ENCODE data around the gene ADAMTS3.

ADAMTS3 gene

DNA sequence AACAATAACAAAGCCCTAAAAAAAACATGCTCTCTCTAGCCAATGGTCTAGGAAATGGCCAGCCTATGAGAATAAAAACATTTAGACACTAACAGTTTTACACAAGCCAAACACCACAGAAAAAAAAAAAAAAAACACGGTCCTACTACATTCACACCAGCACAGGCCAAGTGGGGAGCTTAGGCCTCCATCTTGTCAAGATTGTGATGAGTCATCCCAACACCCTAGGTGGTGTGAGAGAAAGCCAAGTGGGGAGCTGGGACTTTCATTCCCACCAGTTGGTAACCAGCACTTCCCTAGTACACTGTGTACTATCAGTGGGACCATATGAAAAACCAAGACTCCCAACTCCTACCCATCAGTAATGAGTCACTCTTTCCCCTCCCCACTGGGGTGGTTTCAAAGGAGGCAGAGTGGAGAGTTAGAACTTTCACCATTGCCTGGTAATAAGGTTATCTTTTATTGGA is 95.6 kb downstream of the ADAMTS3 start:
- TF ChIP-seq, protein P1, sequence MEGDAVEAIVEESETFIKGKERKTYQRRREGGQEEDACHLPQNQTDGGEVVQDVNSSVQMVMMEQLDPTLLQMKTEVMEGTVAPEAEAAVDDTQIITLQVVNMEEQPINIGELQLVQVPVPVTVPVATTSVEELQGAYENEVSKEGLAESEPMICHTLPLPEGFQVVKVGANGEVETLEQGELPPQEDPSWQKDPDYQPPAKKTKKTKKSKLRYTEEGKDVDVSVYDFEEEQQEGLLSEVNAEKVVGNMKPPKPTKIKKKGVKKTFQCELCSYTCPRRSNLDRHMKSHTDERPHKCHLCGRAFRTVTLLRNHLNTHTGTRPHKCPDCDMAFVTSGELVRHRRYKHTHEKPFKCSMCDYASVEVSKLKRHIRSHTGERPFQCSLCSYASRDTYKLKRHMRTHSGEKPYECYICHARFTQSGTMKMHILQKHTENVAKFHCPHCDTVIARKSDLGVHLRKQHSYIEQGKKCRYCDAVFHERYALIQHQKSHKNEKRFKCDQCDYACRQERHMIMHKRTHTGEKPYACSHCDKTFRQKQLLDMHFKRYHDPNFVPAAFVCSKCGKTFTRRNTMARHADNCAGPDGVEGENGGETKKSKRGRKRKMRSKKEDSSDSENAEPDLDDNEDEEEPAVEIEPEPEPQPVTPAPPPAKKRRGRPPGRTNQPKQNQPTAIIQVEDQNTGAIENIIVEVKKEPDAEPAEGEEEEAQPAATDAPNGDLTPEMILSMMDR (conservative IDR thresholded peaks at IDR 0.05; ENCODE audit: low read depth, low read length), result no peak
- no peak for DNase-seq (ENCODE audit: low read depth)
- no peak overlapping the region for H3K4me3 ChIP-seq (ENCODE audit: low read length)

- TF ChIP-seq, protein P1 (conservative IDR thresholded peaks at IDR 0.05; ENCODE audit: low read depth, low read length), result no peak
- H3K4me3 ChIP-seq (ENCODE audit: low read length), result no peak overlapping the region
- no peak for DNase-seq (ENCODE audit: low read depth)
These were observed 97.2 kb downstream of the ADAMTS3 start for GRCh38 chr4:72471816-72472215.

DNA sequence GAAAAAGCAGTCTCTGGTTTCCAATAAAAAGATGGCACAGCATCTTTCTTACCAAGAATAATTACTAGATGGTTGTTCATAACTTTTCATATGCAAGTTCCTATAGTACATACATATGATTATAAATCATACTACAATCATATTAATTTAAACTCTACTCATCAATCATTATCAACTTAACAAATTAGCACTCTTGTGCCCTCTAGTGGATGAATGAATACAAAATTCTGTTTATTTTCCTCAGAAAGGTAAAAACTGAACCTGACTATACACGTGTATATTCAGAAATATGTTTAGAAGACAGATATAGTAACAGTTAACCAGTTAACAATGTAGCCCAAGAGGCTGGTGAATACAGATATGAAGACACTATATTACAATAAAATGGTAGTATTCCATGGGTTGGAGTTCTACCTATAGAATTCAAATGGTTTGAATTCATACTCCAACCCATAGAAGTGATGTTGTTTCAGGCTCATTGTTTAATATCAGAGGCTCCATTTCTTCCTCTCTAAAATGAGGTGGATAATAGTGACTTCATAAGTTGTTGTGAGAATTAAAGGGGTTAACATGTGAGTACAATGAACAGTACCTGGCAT is 100.0 kb downstream of the ADAMTS3 start:
- DNase-seq (ENCODE audit: low read depth), result no peak
- no peak overlapping the region for H3K4me3 ChIP-seq (ENCODE audit: low read length)
- TF ChIP-seq, protein P1 (conservative IDR thresholded peaks at IDR 0.05; ENCODE audit: low read depth, low read length), result peak; percentile 31

- DNase-seq (ENCODE audit: low read depth), result no peak
- H3K4me3 ChIP-seq (ENCODE audit: low read length), result no peak overlapping the region
- TF ChIP-seq, protein P1 (conservative IDR thresholded peaks at IDR 0.05; ENCODE audit: low read depth, low read length), result no peak
These were observed 101.4 kb downstream of the ADAMTS3 start for GRCh38 chr4:72467633-72468032.

DNA sequence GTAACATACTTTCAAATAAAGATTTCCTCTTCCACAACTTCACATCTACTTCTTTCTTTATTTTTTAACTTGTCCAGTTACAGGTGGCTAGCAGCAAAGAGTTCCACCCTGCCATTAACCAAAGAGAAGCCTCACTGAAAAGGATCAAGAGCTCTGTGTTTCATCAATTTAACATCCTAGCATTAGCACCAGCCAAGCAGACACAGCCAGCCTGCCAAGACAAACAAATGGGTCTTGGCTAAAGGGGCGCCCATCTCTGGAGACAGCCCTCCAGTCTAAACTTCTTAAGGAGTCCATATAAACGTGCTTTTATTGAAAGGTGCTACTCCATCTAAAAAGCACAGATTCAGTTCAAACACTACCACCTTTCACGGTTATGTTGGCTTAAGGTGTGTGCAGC is 105.3 kb downstream of the ADAMTS3 start:
- DNase-seq (ENCODE audit: low read depth), result no peak
- TF ChIP-seq, protein P1 (conservative IDR thresholded peaks at IDR 0.05; ENCODE audit: low read depth, low read length), result no peak
- no peak overlapping the region for H3K4me3 ChIP-seq (ENCODE audit: low read length)

GRCh38 chr4:72457158-72457557 is 111.9 kb downstream of the ADAMTS3 start:
- no peak overlapping the region for H3K4me3 ChIP-seq (ENCODE audit: low read length)
- TF ChIP-seq, protein P1 (conservative IDR thresholded peaks at IDR 0.05; ENCODE audit: low read depth, low read length), result no peak

DNA sequence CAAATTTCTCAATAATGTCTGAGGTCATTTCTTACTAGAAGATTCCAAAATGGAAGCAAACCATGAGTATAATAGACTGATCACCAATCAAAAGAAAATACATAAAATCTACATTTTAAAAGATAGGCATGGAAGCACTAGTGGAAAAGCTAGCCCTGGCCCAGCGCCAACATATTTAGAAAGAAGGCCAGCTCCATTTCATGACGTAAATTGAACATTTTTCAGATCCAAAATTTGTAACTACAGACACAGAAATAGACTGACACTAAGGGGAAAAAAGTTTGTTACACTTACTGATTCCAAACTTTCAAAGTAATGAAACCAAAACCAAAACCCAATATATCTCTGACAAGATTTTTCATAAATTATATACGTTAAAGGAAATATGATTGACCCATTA is 117.7 kb downstream of the ADAMTS3 start:
- no peak overlapping the region for H3K4me3 ChIP-seq (ENCODE audit: low read length)
- no peak for DNase-seq (ENCODE audit: low read depth)
- TF ChIP-seq, protein P1 (conservative IDR thresholded peaks at IDR 0.05; ENCODE audit: low read depth, low read length), result no peak

More at GRCh38 chr4:72457158-72457557, 111.9 kb downstream of the ADAMTS3 start:
- DNase-seq (ENCODE audit: low read depth), result no peak
